H9 (cell line): Measurements from ENCODE around the gene FAM111B. TPM values are rescaled to one million over a fixed set of nuclear protein-coding genes. Genes with fewer than 3 reads are reported as not detected.
A peak's percentile ranks its signal among the peaks of the same experiment; 100 is the strongest.

ENCODE experiments used
- DNase-seq: peaks from one replicate; pipeline ENCODE4 v3.0.0-alpha.2; 2017
- H2AFZ ChIP-seq: one replicate; pipeline ENCODE4 v1.6.1; 2013; ENCODE audit warnings: mild to moderate bottlenecking, low read length, control low read depth, moderate library complexity
- H2AK5ac ChIP-seq: 2 replicates; pipeline ENCODE4 v1.6.1; 2013; ENCODE audit warnings: low read length, control low read depth, mixed read lengths; ENCODE audit not compliant: insufficient read length
- H2BK120ac ChIP-seq: one replicate; pipeline ENCODE4 v1.6.1; 2013; ENCODE audit warnings: low read depth, mild to moderate bottlenecking, low read length, control low read depth, inconsistent platforms; ENCODE audit not compliant: poor library complexity, severe bottlenecking
- H2BK12ac ChIP-seq: 2 replicates; pipeline ENCODE4 v1.6.1; 2013; ENCODE audit warnings: low read length, control low read depth, mixed read lengths, low read depth; ENCODE audit not compliant: insufficient read length
- H2BK15ac ChIP-seq: 2 replicates; pipeline ENCODE4 v1.6.1; 2013; ENCODE audit warnings: low read depth, low read length, control low read depth
- H2BK20ac ChIP-seq: one replicate; pipeline ENCODE4 v1.6.1; 2013; ENCODE audit warnings: low read depth, mild to moderate bottlenecking, low read length, control low read depth, inconsistent platforms; ENCODE audit not compliant: poor library complexity, severe bottlenecking
- H2BK5ac ChIP-seq: 2 replicates; pipeline ENCODE4 v1.6.1; 2013; ENCODE audit warnings: low read length, control low read depth, mixed read lengths; ENCODE audit not compliant: insufficient read length
- H3K14ac ChIP-seq: 2 replicates; pipeline ENCODE4 v1.6.1; 2013; ENCODE audit warnings: low read length, control low read depth; ENCODE audit not compliant: insufficient read depth
- H3K18ac ChIP-seq: 2 replicates; pipeline ENCODE4 v1.6.1; 2013; ENCODE audit warnings: low read depth, mild to moderate bottlenecking, mixed read lengths, low read length, control low read depth; ENCODE audit not compliant: insufficient read length
- H3K23ac ChIP-seq: 2 replicates; pipeline ENCODE4 v1.6.1; 2013; ENCODE audit warnings: low read length, control low read depth, mixed read lengths, low read depth; ENCODE audit not compliant: insufficient read length
- H3K23me2 ChIP-seq: 2 replicates; pipeline ENCODE4 v1.6.1; 2013; ENCODE audit warnings: low read depth, mild to moderate bottlenecking, mixed read lengths, low read length, control low read depth; ENCODE audit not compliant: insufficient read length, poor library complexity, severe bottlenecking
- H3K27ac ChIP-seq: 2 replicates; pipeline ENCODE4 v1.5.1; 2013; ENCODE audit warnings: low read length, control low read depth, mixed read lengths, low read depth; ENCODE audit not compliant: insufficient read length
- H3K27me3 ChIP-seq: 2 replicates; pipeline ENCODE4 v1.6.1; 2013; ENCODE audit warnings: low read length, control low read depth, inconsistent platforms; ENCODE audit not compliant: insufficient read depth
- H3K4ac ChIP-seq: 2 replicates; pipeline ENCODE4 v1.6.1; 2013; ENCODE audit warnings: low read depth, mild to moderate bottlenecking, control low read depth, inconsistent platforms, low read length, moderate library complexity
- H3K4me1 ChIP-seq: 2 replicates; pipeline ENCODE4 v1.6.1; 2013; ENCODE audit warnings: low read length, control low read depth, inconsistent platforms; ENCODE audit not compliant: insufficient read depth
- H3K4me2 ChIP-seq: 2 replicates; pipeline ENCODE4 v1.6.1; 2013; ENCODE audit warnings: low read length, control low read depth, mixed read lengths; ENCODE audit not compliant: insufficient read length, insufficient read depth
- H3K56ac ChIP-seq: 2 replicates; pipeline ENCODE4 v1.6.1; 2013; ENCODE audit warnings: low read depth, mild to moderate bottlenecking, mixed read lengths, low read length, control low read depth; ENCODE audit not compliant: insufficient read length
- H3K79me1 ChIP-seq: 2 replicates; pipeline ENCODE4 v1.6.1; 2013; ENCODE audit warnings: low read depth, mild to moderate bottlenecking, moderate library complexity, low read length, control low read depth, inconsistent platforms; ENCODE audit not compliant: insufficient read depth, poor library complexity, severe bottlenecking
- H3K79me2 ChIP-seq: 2 replicates; pipeline ENCODE4 v1.6.1; 2013; ENCODE audit warnings: low read length, control low read depth, inconsistent platforms; ENCODE audit not compliant: insufficient read depth
- H3K9ac ChIP-seq: 2 replicates; pipeline ENCODE4 v1.6.1; 2013; ENCODE audit warnings: low read length, control low read depth, mixed read lengths; ENCODE audit not compliant: insufficient read length; ENCODE audit errors: extremely low read depth
- H3K9me3 ChIP-seq: one replicate; pipeline ENCODE4 v1.6.1; 2013; ENCODE audit warnings: low read depth, low read length, inconsistent platforms; ENCODE audit not compliant: control insufficient read depth
- H3T11ph ChIP-seq: one replicate; pipeline ENCODE4 v1.6.1; 2013; ENCODE audit warnings: mild to moderate bottlenecking, low read length, control low read depth, inconsistent platforms
- H4K20me1 ChIP-seq: one replicate; pipeline ENCODE4 v1.6.1; 2013; ENCODE audit not compliant: control insufficient read depth, insufficient read length, insufficient read depth
- H4K5ac ChIP-seq: 2 replicates; pipeline ENCODE4 v1.6.1; 2013; ENCODE audit warnings: low read depth, mild to moderate bottlenecking, mixed read lengths, low read length, control low read depth; ENCODE audit not compliant: insufficient read length
- H4K8ac ChIP-seq: replicated peaks from 2 replicates; pipeline ENCODE4 v1.6.1; 2013; ENCODE audit warnings: low read length, control low read depth, mixed read lengths, low read depth; ENCODE audit not compliant: insufficient read length
- H4K91ac ChIP-seq: 2 replicates; pipeline ENCODE4 v1.6.1; 2013; ENCODE audit warnings: low read depth, mild to moderate bottlenecking, moderate library complexity, mixed read lengths, low read length, control low read depth; ENCODE audit not compliant: insufficient read length
- H3K27ac Mint-ChIP-seq, 3 experiments: 2 replicates in 2 of 3; 3 replicates in 1 of 3; pipeline ENCODE4 v1.8.0; 2020 to 2021; ENCODE audit warnings: mixed read lengths in 3 of 3, mild to moderate bottlenecking in 1 of 3, moderate library complexity in 1 of 3
- H3K27me3 Mint-ChIP-seq: 2 replicates; pipeline ENCODE4 v1.8.0; 2021; ENCODE audit warnings: low read depth, mild to moderate bottlenecking, moderate library complexity, mixed read lengths
- H3K36me3 Mint-ChIP-seq, 3 experiments: 2 replicates in 2 of 3; 3 replicates in 1 of 3; pipeline ENCODE4 v1.8.0; 2020 to 2021; ENCODE audit warnings: low read depth in 3 of 3, mixed read lengths in 3 of 3; ENCODE audit not compliant: insufficient read depth in 1 of 3
- H3K4me1 Mint-ChIP-seq, 2 experiments: 2 replicates each; pipeline ENCODE4 v1.8.0; 2020; ENCODE audit warnings: mixed read lengths in 2 of 2
- H3K4me3 Mint-ChIP-seq, 2 experiments: 2 replicates in 1 of 2; 3 replicates in 1 of 2; pipeline ENCODE4 v1.8.0; 2020 to 2021; ENCODE audit warnings: mild to moderate bottlenecking in 2 of 2, mixed read lengths in 2 of 2, moderate library complexity in 1 of 2
- H3K9me3 Mint-ChIP-seq, 2 experiments: 2 replicates in 1 of 2; 3 replicates in 1 of 2; pipeline ENCODE4 v1.8.0; 2020; ENCODE audit warnings: mild to moderate bottlenecking in 2 of 2, mixed read lengths in 2 of 2, moderate library complexity in 1 of 2
- WGBS: extraction: QIAGEN DNeasy Blood & Tissue Kit; methylation state at CpG from one replicate; pipeline ENCODE4 v1.1.7; 2013; ENCODE audit warnings: missing lambda C conversion rate, low lambda C conversion rate, mixed read lengths; ENCODE audit not compliant: insufficient read length; ENCODE audit errors: extremely low coverage; 5-methylcytosine and 5-hydroxymethylcytosine counted together
- total RNA-seq: library from RNA; stranded (reverse); gene quantifications from 2 replicates; pipeline ENCODE4 v1.2.1, GENCODE V29; 2021
- TF ChIP-seq, protein P1 (sequence below): fragments of 200-600 bp; sonication (generic); conservative IDR thresholded peaks from 3 replicates; pipeline ENCODE4 v1.8.0; 2021; ENCODE audit warnings: antibody characterized with exemption, mild to moderate bottlenecking

FAM111B gene
- total RNA-seq, 1 experiment from 2014 or later = 35.0 TPM

DNA sequence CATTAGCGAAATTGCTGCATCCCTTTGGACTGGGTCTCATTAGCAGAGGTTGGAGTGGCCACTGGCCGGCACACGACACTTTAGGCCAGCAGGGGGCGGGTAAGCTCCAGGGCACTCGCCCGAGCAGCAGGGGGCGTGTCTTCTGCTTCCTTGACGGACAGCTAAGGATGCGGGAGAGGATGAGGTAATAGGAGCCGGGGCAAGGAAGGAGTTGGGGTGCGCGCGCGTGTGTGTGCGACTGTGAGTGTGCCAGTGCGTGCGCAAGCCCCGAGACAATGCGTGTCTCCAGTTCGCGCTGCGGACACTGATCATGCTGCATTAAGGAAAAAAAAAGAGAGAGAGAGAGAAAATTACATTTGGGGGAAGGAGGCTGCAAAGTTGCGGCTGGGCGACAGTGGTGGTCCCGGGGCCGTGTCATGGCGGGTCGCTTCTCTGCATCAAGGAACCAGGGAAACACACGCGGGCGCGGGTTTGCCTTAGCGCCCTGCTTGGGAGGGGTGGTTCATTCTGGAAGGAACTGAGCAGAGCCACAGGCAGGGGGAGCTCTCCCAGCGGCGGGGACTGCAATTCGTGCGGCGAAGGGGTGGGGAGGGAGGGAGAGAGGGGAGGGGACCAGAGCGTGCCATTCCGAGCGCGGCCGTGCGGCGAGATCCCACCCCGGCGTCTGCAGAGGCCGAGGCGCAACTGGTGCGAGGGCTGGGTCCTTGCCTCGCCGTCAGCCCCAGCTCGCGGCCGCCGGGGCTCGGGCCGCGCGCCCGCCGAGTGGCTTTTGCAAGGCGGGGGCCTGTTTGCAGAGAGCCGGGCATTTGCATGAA is 64.7 kb downstream of the FAM111B start, which contains the start of gene DTX4:
TSS of gene DTX4 (plus strand) at position 625 of the 815 bp plus-strand sequence. CDS start 464 bp downstream, outside the sequence.
- H3K79me1 ChIP-seq = no peaks in the 10 kb centered on the region
- H3K4me1 Mint-ChIP-seq = peaks cover 22 to 29% of the 10 kb centered on the region in 2 experiments
- peak within 1 kb of the TSS in 1 of 3 experiments; percentile 79; a peak in 1 of 7 replicates for H3K27ac Mint-ChIP-seq
- H3K27me3 Mint-ChIP-seq = peaks cover 2% of the 10 kb centered on the region
- no peak within 1 kb of the TSS for H2AK5ac ChIP-seq
- H2BK12ac ChIP-seq = no peak within 1 kb of the TSS
- no peak within 1 kb of the TSS; the same call in 1 of the 2 replicates for H3K4ac ChIP-seq
- H2BK15ac ChIP-seq = no peak within 1 kb of the TSS
- H3K27ac ChIP-seq = no peak within 1 kb of the TSS
- H3K9me3 ChIP-seq = no peaks in the 10 kb centered on the region
- DNase-seq = peak; percentile 94
- H4K5ac ChIP-seq = no peak within 1 kb of the TSS
- peak within 1 kb of the TSS; percentile 79 for H3K4me2 ChIP-seq
- peak within 1 kb of the TSS; percentile 89 for H3K18ac ChIP-seq
- 0 out of 5 replicates have a peak, but pooled peaks cover 0 to 2% of the 10 kb centered on the region in 2 experiments for H3K9me3 Mint-ChIP-seq
- no peaks in the 10 kb centered on the region for H3K27me3 ChIP-seq
- H4K20me1 ChIP-seq = no peaks in the 10 kb centered on the region
- peak within 1 kb of the TSS; percentile 39 for H3T11ph ChIP-seq
- peak within 1 kb of the TSS; percentile 77 for H3K9ac ChIP-seq
- peaks cover 0 to 1% (median under 1%) of the 10 kb centered on the region in 3 experiments; a peak in 1 of 7 replicates for H3K36me3 Mint-ChIP-seq
- no peak within 1 kb of the TSS for H4K91ac ChIP-seq
- H3K4me1 ChIP-seq = no peaks in the 10 kb centered on the region; the same call in 1 of the 2 replicates
- no peak within 1 kb of the TSS for H2BK120ac ChIP-seq
- H3K79me2 ChIP-seq = no peaks in the 10 kb centered on the region
- H3K23ac ChIP-seq = no peak within 1 kb of the TSS
- WGBS = no CpG with 5 or more reads among the region's 64 CpGs
- TF ChIP-seq, protein P1, sequence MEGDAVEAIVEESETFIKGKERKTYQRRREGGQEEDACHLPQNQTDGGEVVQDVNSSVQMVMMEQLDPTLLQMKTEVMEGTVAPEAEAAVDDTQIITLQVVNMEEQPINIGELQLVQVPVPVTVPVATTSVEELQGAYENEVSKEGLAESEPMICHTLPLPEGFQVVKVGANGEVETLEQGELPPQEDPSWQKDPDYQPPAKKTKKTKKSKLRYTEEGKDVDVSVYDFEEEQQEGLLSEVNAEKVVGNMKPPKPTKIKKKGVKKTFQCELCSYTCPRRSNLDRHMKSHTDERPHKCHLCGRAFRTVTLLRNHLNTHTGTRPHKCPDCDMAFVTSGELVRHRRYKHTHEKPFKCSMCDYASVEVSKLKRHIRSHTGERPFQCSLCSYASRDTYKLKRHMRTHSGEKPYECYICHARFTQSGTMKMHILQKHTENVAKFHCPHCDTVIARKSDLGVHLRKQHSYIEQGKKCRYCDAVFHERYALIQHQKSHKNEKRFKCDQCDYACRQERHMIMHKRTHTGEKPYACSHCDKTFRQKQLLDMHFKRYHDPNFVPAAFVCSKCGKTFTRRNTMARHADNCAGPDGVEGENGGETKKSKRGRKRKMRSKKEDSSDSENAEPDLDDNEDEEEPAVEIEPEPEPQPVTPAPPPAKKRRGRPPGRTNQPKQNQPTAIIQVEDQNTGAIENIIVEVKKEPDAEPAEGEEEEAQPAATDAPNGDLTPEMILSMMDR = peak; percentile 81
- H4K8ac ChIP-seq = no peak within 1 kb of the TSS
- H3K23me2 ChIP-seq = peaks cover 18% of the 10 kb centered on the region
- H3K14ac ChIP-seq = peak within 1 kb of the TSS; percentile 92
- no peak within 1 kb of the TSS for H2BK20ac ChIP-seq
- no peak within 1 kb of the TSS for H3K56ac ChIP-seq
- H3K4me3 Mint-ChIP-seq = peak within 1 kb of the TSS in 1 of 2 experiments; percentile 94
- H2AFZ ChIP-seq = peak within 1 kb of the TSS; percentile 63
- H2BK5ac ChIP-seq = no peak within 1 kb of the TSS
